GM12874 (cell line): ENCODE measurements around the gene CINP.

Experiments
- TF ChIP-seq, protein P1 (sequence below): IDR thresholded peaks from 2 replicates; pipeline ENCODE4 v1.5.1; 2011; ENCODE audit warnings: low read depth, mild to moderate bottlenecking, control low read depth, low read length, moderate library complexity; ENCODE audit not compliant: insufficient read depth

CINP gene

DNA sequence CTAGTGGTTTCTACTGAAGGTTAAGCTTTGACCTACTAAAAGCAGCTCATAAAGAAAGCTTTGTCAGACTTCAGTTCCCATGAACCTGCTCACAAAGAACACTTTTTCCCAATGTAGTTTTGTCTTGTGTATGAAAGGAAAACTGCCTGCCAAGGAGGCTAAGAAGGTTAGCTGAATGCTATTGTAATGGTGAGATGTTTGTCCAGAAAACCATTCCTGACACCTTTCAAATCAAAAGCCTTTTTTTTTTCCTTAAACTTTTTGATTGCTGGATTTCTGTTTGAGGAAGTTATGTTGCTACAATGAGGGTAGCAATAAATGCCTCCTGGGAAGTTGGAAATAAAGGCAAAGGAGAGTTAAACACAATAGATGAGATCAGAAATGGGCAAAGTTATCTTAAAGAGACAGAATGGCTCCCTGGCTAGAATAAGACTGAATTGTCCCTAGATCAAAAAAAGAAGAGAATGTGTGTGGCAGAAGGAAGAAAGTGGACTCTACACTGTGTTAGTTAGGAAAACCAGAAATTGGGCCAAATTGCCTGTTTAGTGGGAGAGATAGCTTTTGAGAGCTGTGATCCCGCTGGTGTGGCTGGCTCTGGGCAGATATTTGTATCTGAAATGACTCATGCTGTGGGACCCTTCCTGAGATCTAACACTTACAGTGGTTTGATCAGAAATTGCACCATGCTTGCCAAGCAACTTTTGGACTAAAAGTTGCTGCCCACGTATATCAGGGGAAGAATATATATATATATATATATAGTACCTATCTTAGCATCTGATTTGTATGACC is 27.6 kb upstream of the CINP start:
- TF ChIP-seq, protein P1, sequence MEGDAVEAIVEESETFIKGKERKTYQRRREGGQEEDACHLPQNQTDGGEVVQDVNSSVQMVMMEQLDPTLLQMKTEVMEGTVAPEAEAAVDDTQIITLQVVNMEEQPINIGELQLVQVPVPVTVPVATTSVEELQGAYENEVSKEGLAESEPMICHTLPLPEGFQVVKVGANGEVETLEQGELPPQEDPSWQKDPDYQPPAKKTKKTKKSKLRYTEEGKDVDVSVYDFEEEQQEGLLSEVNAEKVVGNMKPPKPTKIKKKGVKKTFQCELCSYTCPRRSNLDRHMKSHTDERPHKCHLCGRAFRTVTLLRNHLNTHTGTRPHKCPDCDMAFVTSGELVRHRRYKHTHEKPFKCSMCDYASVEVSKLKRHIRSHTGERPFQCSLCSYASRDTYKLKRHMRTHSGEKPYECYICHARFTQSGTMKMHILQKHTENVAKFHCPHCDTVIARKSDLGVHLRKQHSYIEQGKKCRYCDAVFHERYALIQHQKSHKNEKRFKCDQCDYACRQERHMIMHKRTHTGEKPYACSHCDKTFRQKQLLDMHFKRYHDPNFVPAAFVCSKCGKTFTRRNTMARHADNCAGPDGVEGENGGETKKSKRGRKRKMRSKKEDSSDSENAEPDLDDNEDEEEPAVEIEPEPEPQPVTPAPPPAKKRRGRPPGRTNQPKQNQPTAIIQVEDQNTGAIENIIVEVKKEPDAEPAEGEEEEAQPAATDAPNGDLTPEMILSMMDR, result no peak

DNA sequence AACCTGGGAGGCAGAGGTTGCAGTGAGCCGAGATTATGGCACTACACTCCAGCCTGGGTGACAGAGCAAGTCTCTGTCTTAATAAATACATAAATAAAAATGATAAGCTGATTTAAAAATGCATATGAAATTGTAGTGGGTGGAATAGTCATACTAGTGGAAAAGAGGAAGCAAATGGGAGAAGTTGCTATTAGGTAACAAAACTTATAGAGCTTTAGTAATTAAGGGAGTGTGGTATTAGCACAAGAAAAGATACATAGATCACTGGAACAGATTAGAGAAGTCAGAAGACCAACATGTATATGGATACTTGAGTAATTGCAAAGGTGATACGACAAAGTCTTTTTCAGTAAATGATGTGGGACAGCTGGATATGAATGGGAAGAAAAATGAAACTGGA is 26.6 kb upstream of the CINP start:
- TF ChIP-seq, protein P1, result no peak

DNA sequence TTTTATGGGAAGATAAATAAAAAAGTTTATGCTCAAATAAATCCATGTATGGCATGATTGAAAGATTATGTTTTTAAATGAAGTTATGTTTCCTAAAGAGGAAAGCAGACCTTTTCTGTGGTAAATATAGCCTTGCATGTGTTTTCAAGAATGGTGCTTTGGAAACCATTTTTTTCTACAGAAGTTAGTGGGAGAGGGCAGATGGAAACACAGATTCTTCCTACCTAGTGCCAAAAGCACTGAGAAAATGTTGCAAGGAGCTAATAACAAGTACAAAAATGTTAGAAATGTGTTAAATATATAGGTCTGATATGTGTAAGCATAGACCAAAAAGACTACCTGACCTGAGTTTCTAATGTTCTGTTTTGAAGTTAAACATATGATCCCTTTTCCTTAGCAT is 24.4 kb upstream of the CINP start:
- TF ChIP-seq, protein P1, result no peak

DNA sequence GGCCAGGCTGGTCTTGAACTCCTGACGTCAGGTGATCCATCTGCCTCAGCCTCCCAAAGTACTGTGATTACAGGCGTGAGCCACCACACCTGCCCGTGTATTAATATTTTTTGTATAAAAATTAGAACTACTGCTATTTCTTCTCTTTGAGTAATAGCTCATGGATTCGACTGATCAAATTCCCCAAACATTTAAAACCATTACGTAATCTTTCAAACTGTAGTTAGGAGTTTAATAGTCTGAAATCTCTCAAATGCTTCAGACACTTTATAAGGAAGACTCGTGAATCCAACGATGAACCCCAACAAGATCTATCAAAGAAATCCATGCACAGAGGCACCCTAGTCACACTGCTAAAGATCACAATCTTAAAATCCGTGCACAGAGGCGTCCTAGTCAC is 16.1 kb upstream of the CINP start:
- TF ChIP-seq, protein P1, result no peak

DNA sequence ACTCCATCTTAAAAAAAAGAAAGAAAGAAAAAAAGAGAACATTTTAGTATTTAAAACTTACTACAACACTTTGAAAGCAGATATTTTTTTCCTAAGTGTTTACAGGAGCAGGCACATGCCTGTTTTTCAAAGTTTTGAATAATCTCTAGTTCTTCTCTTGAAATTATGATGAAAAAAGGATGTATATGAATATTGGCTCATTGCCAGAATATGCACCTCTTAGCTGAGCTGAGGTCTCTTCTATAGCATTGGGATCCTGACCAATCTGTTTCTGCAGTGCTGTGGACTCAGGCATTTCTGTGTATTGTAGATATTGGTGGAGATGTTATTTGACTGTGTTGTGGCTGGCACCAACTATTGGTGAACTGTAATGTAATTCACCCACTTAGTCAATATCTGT is 15.0 kb upstream of the CINP start:
- TF ChIP-seq, protein P1, result no peak

DNA sequence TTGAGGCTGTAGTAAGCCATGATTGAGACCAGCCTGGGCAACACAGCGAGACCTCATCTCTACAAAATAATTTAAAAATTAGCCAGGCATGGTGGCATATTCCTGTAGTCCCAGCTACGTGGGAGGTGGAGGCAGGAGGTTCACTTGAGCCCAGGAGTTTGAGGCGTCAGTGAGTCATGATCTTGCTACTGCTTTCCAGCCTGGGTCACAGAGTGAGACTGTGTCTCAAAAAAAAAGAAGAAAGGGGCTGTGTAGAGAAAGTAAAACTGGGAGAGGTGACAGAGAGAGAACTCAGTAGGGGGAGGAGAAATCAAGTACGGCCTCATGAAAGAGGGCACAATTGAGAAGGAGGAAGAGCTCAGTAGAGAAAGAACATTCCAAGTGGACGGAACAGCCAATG is 12.4 kb upstream of the CINP start:
- TF ChIP-seq, protein P1, result no peak

DNA sequence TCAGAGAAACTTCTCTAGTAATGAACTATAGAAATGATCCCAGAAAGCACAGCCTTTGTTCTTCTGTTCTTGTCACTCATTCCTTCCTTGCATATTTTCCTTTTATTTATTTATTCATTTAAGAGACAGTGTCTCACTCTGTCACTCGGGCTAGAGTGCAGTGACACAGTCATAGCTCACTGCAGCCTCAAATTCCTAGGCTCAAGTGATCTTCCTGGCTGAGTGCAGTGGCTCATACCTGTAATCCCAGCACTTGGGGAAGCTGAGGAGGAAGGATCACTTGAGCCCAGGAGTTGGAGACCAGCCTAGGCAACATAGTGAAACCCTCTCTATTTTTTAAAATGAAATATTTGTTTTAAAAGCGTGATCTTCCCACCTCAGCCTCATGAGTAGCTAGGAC is 11.6 kb upstream of the CINP start:
- TF ChIP-seq, protein P1, result no peak
